Measurements from ENCODE around the gene AFF3.
"Not testable (repeated sequence)": the region's sequence is repeated elsewhere in the genome, so short reads cannot be mapped to it uniquely, and the experiment has no call there.

Gene AFF3, protein sequence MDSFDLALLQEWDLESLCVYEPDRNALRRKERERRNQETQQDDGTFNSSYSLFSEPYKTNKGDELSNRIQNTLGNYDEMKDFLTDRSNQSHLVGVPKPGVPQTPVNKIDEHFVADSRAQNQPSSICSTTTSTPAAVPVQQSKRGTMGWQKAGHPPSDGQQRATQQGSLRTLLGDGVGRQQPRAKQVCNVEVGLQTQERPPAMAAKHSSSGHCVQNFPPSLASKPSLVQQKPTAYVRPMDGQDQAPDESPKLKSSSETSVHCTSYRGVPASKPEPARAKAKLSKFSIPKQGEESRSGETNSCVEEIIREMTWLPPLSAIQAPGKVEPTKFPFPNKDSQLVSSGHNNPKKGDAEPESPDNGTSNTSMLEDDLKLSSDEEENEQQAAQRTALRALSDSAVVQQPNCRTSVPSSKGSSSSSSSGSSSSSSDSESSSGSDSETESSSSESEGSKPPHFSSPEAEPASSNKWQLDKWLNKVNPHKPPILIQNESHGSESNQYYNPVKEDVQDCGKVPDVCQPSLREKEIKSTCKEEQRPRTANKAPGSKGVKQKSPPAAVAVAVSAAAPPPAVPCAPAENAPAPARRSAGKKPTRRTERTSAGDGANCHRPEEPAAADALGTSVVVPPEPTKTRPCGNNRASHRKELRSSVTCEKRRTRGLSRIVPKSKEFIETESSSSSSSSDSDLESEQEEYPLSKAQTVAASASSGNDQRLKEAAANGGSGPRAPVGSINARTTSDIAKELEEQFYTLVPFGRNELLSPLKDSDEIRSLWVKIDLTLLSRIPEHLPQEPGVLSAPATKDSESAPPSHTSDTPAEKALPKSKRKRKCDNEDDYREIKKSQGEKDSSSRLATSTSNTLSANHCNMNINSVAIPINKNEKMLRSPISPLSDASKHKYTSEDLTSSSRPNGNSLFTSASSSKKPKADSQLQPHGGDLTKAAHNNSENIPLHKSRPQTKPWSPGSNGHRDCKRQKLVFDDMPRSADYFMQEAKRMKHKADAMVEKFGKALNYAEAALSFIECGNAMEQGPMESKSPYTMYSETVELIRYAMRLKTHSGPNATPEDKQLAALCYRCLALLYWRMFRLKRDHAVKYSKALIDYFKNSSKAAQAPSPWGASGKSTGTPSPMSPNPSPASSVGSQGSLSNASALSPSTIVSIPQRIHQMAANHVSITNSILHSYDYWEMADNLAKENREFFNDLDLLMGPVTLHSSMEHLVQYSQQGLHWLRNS (N-terminal part only)

DNA sequence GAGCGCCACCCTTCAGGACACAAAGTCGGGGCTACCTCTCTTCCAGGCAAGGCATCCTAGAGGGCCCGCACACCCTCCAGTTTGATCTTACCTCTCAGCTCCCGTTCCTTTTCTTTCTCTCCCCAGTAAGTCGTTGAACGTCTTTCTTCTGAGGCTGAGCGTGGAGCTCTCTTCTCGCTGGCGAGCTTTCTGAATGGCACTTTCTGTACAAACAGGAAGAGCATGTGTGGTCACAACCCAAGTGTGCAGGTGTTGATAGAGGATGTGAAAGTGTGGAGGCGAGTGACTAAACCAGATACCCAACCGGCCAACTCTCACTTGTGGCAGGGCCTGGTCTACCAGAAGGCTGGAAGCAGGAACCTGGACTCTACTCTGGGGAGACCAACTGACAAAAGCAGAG, at the start of gene AFF3:
AFF3 (minus strand) TSS at position 198 of the 400 bp plus-strand sequence. CDS start 38,136 bp downstream, outside the sequence.
- no peak for DNase-seq

- DNase-seq, result no peak
These were observed 47.0 kb upstream of the AFF3 start for GRCh38 chr2:100189387-100189786.

DNA sequence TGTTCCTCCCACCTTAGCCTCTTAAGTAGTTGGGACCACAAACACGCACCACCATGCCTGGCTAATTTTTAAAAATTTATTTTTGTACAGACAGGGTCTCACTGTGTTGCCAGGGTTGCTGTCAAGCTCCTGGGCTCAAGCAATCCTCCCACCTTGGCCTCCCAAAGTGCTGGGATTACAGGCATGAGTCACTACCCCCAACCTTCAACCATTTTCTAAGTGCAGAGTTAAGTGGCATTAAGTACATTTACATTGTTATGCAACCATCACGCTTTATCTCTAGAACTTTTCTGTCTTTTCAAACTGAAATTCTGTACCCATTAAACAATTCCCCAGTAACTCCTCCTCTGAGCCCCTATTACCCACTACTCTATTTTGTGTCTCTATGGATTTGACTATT, 45.9 kb upstream of the AFF3 start:
- no peak for DNase-seq

DNA sequence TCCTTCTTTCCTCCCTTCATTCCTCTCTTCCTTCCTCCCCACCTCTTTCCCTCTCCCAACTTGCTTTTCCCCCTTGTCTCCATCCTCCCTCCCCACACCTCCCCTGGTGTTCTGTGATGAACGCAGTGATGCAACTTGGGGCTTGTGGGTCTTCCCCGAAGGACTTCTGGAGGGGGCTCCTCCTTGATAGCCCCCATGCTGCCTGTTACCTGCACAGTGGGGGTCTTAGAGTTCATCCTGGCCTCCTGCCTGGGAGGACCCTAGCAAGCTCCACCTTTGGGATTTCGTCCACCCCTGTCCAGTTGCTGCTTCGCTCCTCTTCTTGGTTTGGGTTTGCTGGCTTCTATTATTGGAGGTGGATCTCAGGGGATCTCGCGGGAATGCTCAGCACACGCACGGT, 43.7 kb upstream of the AFF3 start:
- no peak for DNase-seq

- DNase-seq, result no peak
These were observed 43.1 kb upstream of the AFF3 start for GRCh38 chr2:100185516-100185915.

DNA sequence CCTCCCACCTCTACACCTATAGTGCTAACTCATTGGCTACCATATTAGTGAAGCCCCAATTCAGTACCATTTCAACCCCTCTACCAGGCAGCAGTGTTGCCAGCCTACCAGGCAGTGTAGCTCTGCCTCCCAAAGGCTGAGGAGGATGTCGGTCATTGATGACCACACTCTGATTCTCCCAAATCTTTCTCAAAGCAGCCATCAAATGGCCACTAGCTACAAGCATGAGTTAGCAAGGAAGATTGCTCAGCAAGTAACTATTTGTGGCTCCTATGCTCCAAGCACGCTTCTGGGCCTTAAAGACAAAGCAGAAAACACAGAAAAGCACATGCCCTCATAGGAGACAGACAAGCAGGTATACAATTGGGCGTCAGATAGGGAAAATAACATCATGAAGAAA, 42.7 kb upstream of the AFF3 start:
- DNase-seq, result no peak

DNA sequence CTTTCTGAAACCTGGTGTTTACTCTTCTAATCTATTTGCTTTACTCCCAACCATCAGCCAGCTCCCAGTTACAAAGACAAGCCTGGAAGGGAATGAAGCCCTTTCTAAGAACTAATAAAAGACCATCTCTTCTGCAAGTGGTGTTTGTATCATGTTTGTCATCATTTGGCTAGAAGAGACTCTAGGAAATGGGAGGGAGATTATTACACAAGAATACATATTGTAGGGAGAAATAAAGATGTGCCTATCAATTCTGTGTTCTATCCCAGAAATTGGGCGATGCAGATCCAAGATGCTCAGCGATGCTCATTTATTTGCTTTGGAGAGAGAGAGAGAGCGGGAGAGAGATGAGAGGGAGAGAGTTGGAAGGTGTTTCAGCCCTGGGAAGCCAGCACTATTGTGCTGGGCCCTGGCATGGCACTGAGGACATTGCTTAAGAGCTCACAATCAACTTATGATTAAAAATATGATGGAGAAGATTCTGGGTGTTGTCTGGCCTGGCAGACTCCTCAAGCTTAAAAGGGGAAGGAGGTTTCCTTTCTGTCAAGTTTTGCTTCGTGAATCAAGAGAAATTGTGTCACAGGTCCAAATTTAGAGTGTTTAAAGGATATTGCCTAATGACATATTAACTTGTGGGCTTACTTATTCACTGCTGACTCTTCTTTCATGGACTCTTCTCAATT, 41.8 kb upstream of the AFF3 start:
- peak; percentile 9 for DNase-seq

GRCh38 chr2:100182494-100183361, 40.3 kb upstream of the AFF3 start:
- no peak for DNase-seq

DNA sequence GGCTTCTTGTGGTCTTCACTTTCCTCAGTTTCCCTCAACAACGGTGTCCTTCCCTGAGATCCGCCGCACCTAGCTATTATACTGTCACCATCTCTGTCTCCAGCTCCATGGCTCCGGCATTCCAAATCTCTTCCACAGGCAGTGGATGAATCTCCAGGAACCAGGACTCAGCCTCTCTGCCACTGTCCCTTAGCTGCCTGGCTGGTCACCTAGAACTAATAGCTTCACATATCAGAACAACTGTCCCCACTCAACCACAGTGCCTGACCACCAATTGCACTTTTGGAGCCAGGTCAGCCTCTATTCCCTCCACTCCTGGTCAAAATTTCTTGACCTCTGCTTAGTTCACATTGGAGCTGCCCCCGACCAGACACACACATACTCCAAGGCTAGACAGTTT, 38.1 kb upstream of the AFF3 start:
- no peak for DNase-seq

DNA sequence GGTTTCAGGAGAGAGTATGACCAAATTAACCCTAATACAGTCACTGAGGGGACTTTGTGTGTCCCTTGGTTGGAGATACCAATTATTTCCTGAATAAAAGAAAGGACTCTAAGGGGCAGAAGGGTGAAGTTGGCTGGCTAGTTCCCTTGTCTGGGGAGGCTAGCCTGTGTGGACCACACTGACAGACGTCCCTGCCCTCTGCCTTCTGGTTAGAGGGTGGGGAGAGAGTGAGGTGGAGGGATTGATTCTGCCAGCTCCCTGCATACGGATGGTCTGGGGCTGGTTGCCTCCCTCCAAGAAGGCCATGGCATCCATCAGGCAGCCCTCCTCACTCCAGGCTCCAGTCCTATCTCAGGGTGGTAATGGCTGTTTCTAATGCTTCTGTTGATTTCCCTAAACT, 37.4 kb upstream of the AFF3 start:
- no peak for DNase-seq

DNA sequence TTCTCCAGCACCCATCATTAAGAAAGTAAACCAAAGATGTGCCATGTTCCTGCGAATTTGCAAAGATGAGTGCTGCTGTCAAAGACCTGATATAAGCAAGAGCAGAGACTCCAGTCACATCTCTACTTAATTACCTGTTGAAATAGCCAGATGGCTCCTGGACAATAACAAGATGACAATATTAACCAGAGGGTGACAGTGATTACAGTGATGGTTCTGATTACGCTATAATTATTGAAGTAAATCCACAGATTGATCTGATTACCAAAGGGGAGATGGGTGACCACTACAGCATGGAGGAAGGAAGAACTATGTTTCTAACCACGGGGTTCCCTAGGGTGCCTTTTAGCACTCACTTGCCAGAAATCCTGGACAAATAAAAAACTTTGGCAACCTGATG, 36.5 kb upstream of the AFF3 start:
- DNase-seq, result peak; percentile 61

DNA sequence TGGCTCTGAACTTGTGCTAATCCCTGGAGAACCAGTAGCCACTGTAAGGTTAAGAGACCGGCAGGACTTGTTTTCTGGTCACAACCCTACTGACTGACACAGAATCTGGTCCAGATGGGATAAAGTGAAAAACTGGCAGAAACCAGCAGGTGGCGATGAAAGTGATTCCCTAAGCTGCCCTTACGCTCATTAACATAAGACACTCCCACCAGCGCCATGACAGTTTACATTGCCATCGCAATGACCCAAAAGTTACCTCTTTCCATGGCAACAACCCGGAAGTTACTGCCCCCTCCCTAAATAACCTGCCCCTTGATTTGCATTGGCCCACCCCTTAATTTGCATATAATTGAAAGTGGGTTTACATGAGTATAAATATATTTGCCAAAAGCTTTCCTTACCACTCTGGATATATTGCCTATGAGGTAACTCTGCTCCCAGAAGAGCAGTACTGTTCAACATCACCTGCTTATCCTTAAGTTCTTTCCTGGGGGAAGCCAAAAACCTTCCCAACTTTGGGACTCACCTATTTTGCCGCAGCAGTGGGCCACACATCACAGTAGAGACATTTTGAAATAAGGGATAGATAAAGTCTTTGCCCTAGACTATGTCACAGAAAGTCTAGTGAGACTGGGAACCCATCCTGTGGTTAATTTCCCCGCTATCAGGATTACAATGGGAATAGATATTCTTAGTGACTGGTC, 35.8 kb upstream of the AFF3 start:
- DNase-seq, result peak; percentile 24

DNA sequence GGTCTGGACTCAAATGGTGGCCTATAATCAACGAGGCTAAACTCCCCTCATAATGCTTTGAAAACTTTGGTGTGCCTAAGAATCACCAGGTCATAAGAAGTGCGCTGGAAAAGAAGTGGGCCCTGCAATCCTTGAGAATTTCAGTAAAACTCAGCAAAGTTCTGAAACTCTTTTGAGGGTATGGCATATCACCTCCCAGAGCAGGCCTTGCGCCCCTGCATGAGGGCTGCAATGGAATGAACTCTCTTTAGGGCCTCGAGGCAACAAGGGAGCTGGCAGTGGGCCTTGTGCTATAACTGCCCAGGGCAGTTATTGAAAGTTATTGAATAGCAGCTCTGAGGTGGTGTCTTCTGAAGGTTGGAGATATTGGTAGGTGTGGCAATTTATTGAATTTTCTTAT, 34.5 kb upstream of the AFF3 start:
- no peak for DNase-seq

DNA sequence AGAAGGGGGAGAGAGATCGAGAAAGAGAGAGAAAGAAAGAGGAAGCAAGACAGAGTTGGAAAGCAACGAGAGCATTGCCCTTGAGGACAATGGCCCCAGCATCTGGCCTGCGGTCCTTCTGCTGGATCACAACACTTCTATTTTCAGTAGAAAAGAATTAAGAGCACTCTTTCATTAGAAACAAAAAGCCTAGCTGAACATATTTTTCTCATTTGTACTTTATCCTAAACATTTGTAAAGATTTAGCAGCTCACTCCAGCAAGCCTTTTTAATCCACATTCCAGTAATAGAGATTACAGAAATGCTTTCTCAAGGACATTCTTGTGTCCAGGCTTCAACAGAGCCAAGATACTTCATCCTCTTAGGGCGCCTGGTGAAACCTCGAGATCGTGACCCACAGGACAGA, 31.6 kb upstream of the AFF3 start:
- no peak for DNase-seq

- DNase-seq, result no peak
These were observed 24.3 kb upstream of the AFF3 start for GRCh38 chr2:100166701-100167100.

- no peak for DNase-seq
These were observed 21.2 kb upstream of the AFF3 start for GRCh38 chr2:100163605-100164004.

- DNase-seq, result no peak
These were observed 19.7 kb upstream of the AFF3 start for GRCh38 chr2:100161945-100162620.

GRCh38 chr2:100160396-100160795, 18.0 kb upstream of the AFF3 start:
- DNase-seq, result no peak

DNA sequence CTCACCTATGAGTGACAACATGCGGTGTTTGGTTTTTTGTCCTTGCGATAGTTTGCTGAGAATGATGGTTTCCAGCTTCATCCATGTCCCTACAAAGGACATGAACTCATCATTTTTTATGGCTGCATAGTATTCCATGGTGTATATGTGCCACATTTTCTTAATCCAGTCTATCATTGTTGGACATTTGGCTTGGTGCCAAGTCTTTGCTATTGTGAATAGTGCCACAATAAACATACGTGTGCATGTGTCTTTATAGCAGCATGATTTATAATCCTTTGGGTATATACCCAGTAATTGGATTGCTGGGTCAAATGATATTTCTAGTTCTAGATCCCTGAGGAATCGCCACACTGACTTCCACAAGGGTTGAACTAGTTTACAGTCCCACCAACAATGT, 9.4 kb upstream of the AFF3 start:
- DNase-seq, result not testable (repeated sequence)

- DNase-seq, result no peak
These were observed 8.9 kb upstream of the AFF3 start for GRCh38 chr2:100151310-100151709.

All from NCI-H69 (cell line).